HG03558 (cell line): ENCODE measurements around the gene RDH5.
A peak's percentile ranks its signal among the peaks of the same experiment; 100 is the strongest.

Experiments
- ATAC-seq: cut with Tn5 transposase; IDR thresholded peaks from one replicate; pipeline ENCODE4 v1.9.1; 2021; ENCODE audit warnings: moderate number of reproducible peaks; ENCODE audit not compliant: unreplicated experiment; ENCODE audit errors: extremely low read depth

RDH5 gene

DNA sequence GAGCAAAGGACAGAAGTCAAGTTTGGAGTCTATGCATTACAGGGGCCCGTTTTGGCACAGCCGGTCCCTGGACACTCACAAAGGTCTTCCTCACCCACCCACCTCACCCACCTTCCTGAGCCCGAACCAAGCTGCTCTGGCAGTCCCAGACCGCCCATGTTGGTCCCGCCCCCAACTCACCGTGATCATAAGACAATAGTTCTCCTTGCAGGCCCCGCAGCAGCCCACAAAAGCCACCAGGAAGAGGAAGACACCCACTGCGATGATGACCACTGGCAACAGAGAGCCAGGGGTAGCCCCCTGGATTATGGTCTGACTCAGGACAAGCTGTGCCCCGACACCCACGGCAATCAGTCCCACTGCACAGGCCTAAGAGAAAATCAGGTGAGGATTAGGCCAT is 6.8 kb downstream of the RDH5 start:
- no peak for ATAC-seq

- ATAC-seq = no peak
These were observed 7.5 kb downstream of the RDH5 start for GRCh38 chr12:55727643-55728185.

DNA sequence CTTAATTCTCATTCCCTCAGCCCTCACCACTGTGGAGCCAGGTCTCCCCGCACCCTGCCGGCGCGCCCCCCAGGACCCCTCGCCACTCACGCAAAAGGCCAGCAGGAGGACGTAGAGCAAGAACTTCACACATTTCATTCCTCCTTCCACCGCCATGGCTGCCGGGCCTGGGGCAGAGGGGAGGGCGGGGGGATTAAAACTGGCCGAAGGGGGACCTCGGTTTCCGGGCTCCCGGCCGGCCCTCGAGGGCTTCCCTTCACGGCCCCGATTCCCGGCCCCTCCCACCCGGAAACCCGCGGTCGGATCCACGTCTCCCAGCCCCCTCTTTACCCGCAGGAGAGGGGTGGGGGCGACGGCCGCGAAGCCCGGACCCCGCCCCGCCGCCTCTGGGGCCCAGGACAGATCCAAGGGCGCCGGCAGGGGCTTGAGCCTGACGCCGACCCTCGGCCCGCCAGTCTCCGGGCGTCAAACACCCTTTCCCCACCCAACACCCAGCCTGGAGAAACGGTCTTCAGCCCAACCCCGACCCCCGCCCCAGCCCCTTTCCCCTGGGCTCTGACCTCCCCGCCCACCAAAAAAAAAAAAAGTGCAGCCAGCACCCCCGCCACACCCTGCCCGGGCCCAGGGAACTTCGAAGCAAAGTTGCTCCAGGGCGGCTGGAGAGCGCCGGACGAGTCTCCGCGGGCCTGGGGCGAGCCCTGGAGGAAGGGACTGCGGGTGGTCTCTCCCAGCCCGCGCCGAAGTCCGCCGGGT is 8.2 kb downstream of the RDH5 start:
- ATAC-seq = no peak

DNA sequence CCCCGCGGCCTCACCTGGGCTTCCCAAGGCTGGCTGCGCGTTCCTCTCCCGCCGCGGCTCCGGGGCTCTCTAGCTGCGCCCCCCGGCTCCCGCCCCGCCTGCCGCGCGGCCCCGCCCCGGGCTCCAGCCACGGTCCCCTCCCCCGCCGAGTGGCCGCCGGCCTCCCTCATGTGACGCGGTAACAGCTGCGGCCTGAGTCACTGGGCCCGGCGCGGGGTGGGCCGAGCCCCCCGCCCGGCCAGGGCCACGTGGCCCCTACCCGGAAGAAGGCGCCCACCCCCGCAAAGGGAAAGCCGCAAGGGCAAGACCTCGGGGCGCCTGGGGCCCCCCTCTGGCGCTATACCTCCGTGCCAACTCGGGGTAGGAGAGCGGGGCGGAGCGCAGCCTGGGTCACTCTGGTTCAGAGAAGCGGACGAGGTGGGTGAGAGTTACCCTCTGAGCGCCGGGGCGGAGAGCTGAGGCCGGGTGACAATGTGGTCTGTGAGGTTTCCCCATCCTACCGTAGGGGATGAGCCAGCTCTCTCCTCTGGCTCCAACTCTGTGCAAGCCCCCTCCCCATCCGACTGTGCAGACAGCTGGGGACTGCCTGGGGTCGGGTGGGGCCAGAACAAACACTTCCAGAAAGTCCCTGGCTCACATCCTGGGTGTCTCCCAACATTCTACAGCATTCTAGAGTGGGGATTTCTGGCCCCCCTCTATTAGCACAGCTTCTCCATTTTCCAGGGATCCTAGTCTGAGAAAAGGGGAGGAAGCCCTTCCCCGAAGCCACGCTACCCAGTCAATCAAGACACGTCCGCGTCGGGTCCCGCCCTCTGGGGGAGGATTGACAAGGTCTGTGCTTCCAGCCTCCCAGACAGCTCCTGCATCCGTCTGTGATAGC is 9.0 kb downstream of the RDH5 start, which contains the start of gene CD63:
TSS of gene CD63 (minus strand) at position 71 of the 880 bp plus-strand sequence. CDS start 668 bp downstream, outside the sequence.
- ATAC-seq = peak; percentile 46

DNA sequence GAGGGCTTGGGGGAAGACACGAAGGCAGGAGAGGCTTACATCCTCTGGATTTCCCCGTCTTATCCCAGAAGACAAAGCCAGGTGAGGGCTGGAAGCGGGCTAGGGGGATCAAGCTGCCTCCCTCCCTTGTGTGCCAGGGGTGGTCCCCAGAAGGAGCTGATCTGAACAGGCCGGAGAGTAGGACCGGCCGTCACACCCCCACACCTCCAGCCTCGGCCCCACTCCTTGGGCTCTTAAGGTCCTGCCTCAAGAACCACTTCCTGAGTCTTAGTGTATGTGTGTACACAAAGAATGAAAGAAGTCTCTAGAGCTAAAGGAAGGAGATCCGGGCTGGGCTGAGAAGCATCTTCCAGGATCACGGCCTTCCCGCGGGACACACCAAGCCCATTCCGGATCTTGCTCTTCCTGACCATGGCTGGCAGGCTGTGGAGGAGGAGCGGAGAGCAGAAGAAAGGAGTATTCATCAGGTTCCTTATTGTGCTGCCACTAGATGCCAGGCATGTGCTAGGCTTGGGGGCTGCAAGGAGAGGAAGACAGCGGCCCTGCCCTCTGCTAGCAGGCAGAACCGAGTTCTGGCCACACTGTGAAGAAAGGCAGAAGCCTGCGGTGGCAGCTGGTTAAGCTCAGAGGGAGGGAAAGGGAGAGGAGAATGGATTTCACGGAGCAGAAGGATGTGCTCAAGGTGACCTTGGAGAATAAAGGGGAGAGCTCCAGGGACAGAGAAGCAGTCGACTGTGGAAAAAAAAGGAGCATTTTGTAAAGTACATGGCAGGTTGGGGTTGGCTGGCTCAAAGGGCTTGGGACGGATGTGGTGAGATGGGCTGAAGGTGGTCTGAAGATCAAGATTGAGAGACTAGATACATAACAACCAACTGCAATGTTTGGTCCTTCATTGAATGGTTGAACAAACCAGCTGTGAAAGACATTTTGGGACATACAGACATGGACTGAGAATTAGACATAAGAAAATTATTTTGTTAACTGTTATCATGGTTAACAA is 9.9 kb downstream of the RDH5 start:
- ATAC-seq = no peak

DNA sequence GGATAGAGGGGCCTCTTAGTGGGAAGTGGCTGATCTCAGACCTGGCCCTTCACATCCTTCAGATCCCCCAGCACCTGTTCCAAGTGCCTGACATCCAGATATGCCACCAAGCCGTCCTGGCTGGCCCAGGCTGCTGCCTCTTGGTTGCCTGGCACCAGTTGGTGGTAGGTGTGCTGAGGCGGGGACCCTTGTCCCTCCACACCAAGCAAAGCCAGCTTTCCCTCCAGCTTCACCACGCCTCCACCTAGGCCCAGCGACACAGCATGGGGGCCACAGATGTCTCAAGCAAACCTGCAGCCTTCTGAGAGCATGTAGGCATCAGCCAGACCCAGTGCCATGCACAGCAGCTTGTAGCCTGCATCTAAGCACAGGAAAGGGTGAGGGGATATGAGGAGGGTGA is 12.1 kb downstream of the RDH5 start:
- no peak for ATAC-seq

GRCh38 chr12:55733021-55733555 is 12.9 kb downstream of the RDH5 start:
- no peak for ATAC-seq

- no peak for ATAC-seq
These were observed 13.7 kb downstream of the RDH5 start for GRCh38 chr12:55733858-55734257.

- ATAC-seq = no peak
These were observed 14.4 kb downstream of the RDH5 start for GRCh38 chr12:55734595-55734994.

GRCh38 chr12:55736076-55736475 is 15.9 kb downstream of the RDH5 start:
- no peak for ATAC-seq

GRCh38 chr12:55736780-55737580 is 16.8 kb downstream of the RDH5 start:
- ATAC-seq = no peak

DNA sequence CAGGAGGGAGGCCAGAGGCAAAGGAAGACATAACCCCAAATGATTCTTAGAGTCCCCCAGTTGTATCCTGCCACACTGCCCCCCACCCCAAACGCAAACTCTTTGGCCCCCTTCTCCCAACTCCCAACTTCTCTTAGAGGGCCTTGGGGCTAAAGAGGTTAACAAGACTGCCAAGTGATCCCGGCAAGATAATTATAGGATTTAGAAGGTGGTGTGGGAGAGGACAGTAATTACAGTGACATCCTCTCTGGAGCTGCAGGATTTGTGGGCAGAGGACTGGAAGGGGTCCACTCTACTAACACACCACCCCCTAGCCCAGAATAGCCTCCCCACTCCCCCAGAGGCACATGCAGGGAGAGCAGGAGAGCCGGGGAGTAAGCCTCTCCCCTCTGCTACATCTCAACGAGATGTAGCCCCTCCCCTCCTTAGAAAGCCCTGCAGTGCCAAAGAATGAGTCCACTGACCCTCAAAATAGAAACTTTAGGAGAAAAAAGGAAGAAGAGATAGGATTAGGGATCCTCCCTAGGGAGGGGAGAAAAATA is 17.5 kb downstream of the RDH5 start:
- no peak for ATAC-seq

DNA sequence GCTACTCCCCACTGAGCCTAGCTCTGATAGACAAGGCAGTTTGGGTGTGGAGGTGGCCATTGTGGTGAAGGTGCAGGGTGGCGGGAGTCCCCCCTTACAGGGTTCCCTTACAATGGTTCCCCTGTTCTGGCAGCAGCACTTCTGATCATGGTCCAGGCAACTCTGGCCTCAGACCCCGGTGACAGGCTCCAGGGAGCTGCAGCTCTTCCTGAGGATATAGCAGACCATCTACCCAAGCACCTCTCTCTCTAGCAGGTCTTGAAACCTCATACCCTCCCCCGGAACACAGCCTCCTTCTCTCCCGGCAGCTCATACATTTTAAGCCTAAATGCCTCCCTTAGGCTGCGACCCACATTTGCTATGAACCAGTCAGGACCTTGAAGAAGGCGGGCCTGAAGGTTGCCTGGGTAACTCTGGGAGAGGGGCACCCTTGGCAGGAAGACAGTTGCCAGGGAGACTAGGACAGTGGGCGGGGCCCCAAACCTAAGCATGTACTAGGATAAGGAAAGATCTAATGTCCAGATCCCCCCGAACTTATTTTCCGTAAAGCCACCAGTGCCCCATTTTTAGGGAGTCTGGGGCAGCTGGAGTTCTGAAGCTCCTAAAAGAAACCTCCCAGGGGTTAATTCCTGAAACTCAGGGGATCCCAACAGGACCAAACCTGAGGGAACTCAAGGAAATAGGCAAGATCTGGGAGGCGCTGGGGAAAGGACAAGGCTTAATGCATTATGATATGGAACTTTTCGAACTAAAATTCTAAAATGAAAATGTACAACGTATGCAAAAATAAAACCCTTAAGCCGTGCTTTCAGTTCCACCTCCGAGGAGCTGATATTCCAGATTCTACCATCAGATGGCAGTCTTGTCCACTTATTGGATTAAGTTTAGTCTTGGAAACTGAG is 18.2 kb downstream of the RDH5 start:
- ATAC-seq = peak; percentile 75

- ATAC-seq = no peak
These were observed 18.8 kb downstream of the RDH5 start for GRCh38 chr12:55739025-55739378.

DNA sequence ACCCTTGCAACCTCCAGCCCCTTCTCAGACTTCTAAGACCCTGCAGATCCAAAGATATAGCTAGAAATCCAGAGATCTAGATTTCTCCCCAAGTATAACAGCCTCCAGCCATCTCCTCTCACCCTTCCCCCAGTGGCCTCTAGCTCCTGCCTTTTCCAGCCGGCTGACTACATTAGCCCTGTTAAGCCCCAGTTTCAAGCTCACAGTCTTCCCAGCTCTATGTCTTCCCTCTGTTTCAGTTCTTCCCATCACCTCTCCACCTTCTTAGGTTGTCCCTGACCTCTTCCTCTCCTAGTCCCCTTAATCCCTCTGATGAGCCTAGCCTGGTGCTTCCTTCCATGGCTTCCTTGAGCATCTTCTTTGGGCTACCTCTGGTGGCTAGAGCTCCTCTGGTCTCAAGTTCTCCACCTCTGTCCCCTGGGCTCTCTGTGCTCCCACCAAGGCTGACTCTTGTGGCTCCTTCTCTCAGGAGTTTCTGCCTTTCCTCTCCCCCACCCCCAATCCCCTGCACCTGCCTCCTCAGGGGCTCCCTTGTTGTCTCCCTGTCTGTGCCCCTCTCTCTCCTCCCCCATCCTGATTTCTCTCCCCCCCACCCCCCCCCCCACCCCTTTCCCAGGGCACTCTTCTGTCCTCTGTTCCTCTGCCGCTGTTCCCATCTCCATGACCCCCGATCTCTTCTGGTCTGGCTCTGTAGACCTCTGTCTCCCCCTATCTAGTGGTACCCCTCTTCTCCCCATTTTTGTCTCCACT is 21.9 kb downstream of the RDH5 start:
- ATAC-seq = no peak

DNA sequence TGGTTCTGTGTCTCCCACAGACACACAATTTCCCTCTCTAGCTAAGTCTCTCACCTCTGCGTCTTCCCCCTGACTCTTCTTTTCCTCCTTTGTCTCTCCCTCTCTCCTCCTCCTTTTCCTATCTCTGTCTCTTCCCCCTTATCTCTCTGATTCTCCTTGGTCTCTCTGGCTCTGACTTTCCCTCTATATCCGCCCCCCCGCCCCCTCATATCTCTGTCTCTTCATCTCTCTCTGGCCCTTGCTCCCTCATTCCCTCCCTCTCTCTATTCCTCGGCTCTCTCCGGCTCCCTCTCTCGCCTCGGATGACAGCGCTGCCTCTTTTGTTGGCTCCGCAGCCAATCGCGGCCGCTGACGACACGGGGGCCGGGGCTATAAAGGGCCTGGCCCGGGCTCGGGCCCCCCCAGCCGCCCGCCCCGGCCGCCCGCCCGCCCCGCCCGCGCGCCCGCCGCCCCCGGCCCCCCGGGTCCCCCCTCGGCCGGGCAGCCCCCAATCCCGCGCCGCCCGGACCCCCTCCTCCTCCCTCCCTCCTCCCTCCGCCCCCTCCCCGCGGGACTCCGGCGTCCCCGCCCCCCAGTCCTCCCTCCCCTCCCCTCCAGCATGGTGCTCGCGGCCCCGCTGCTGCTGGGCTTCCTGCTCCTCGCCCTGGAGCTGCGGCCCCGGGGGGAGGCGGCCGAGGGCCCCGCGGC is 22.7 kb downstream of the RDH5 start, which contains the start of gene GDF11:
TSS of gene GDF11 (plus strand) at position 404 of the 687 bp plus-strand sequence. CDS start at position 599, 195 bp downstream.
- no peak for ATAC-seq
